Measurements from ENCODE around the gene SUSD6.

The SUSD6 gene

GRCh38 chr14:69719501-69719951 is 108.1 kb downstream of the SUSD6 start:
- H2BK5ac ChIP-seq (ENCODE audit: low read length): no peak overlapping the region
- H2BK12ac ChIP-seq (ENCODE audit: low read length): no peak overlapping the region
- H2BK120ac ChIP-seq (ENCODE audit: low read depth, low read length): no peak overlapping the region
- H4K8ac ChIP-seq (ENCODE audit: low read depth, low read length): no peak overlapping the region
- peak overlapping the region; percentile 18 for H2BK15ac ChIP-seq (ENCODE audit: low read length)
- no peak overlapping the region for H3K4ac ChIP-seq (ENCODE audit: low read length)
- H3K4me2 ChIP-seq (ENCODE audit: insufficient read depth, low read length, poor library complexity, severe bottlenecking): no peak overlapping the region
- no peaks in the 10 kb centered on the region for H3K27me3 ChIP-seq (ENCODE audit: control insufficient read depth in 3 of 3, insufficient read depth in 3 of 3, low read depth in 1 of 3, low read length in 3 of 3)
- H3K14ac ChIP-seq (ENCODE audit: low read length): no peak overlapping the region
- H3K18ac ChIP-seq (ENCODE audit: low read length): peak overlapping the region; percentile 16
- H3K9ac ChIP-seq (ENCODE audit: low read depth, low read length, poor library complexity): no peak overlapping the region
- H3K4me3 ChIP-seq (ENCODE audit: low read length in 2 of 2): no peak overlapping the region
- H3K23ac ChIP-seq (ENCODE audit: low read depth, low read length, poor library complexity): no peak overlapping the region
- no peaks in the 10 kb centered on the region for H3K36me3 ChIP-seq (replicated peaks in 1 of 2; ENCODE audit: control insufficient read depth in 2 of 2, insufficient read depth in 2 of 2, low read length in 2 of 2)
- H3K79me1 ChIP-seq (ENCODE audit: low read depth, low read length): no peaks in the 10 kb centered on the region
- WGBS, 2 donors (ENCODE audit: extremely low coverage in 2 of 2, insufficient read length in 2 of 2, insufficient replicate concordance in 1 of 2): no CpG with 5 or more reads among the region's 7 CpGs
- no peak overlapping the region for H3K27ac ChIP-seq (replicated peaks; ENCODE audit: low read length)
- peak overlapping the region; percentile 59 for H2AFZ ChIP-seq (ENCODE audit: low read length)
- H2AK5ac ChIP-seq (ENCODE audit: low read depth, low read length): no peak overlapping the region
- H3K4me1 ChIP-seq (ENCODE audit: control insufficient read depth in 2 of 2, insufficient read depth in 1 of 2, low read depth in 1 of 2, low read length in 2 of 2): peaks cover 11 to 18% of the 10 kb centered on the region in 2 donors
- no peak for DNase-seq (ENCODE audit: low spot score)
- no peaks in the 10 kb centered on the region for H3K9me3 ChIP-seq (replicated peaks in 1 of 2; ENCODE audit: control insufficient read depth in 2 of 2, insufficient read depth in 1 of 2, low read depth in 1 of 2, low read length in 2 of 2)
- no peak overlapping the region for H4K91ac ChIP-seq (ENCODE audit: low read depth, low read length, poor library complexity)

- Histone ChIP-seq H3K36me3 (replicated peaks in 1 of 2; ENCODE audit: control insufficient read depth in 2 of 2, insufficient read depth in 2 of 2, low read length in 2 of 2) (no peaks in the 10 kb centered on the region), H3K9ac (ENCODE audit: low read depth, low read length, poor library complexity) (no peak overlapping the region), H2BK5ac (ENCODE audit: low read length) (no peak overlapping the region), H3K4me3 (ENCODE audit: low read length in 2 of 2) (no peak overlapping the region), H2BK120ac (ENCODE audit: low read depth, low read length) (no peak overlapping the region), H3K23ac (ENCODE audit: low read depth, low read length, poor library complexity) (no peak overlapping the region), H4K8ac (ENCODE audit: low read depth, low read length) (no peak overlapping the region), H4K91ac (ENCODE audit: low read depth, low read length, poor library complexity) (no peak overlapping the region), H3K9me3 (replicated peaks in 1 of 2; ENCODE audit: control insufficient read depth in 2 of 2, insufficient read depth in 1 of 2, low read depth in 1 of 2, low read length in 2 of 2) (no peaks in the 10 kb centered on the region), H3K4me2 (ENCODE audit: insufficient read depth, low read length, poor library complexity, severe bottlenecking) (no peak overlapping the region), H2AK5ac (ENCODE audit: low read depth, low read length) (no peak overlapping the region), H3K27ac (replicated peaks; ENCODE audit: low read length) (no peak overlapping the region), H2AFZ (ENCODE audit: low read length) (peak overlapping the region; percentile 27), H2BK15ac (ENCODE audit: low read length) (no peak overlapping the region), H3K14ac (ENCODE audit: low read length) (no peak overlapping the region), H3K79me1 (ENCODE audit: low read depth, low read length) (no peaks in the 10 kb centered on the region), H2BK12ac (ENCODE audit: low read length) (no peak overlapping the region), H3K4ac (ENCODE audit: low read length) (no peak overlapping the region), H3K18ac (ENCODE audit: low read length) (no peak overlapping the region), H3K27me3 (ENCODE audit: control insufficient read depth in 3 of 3, insufficient read depth in 3 of 3, low read depth in 1 of 3, low read length in 3 of 3) (no peaks in the 10 kb centered on the region), H3K4me1 (ENCODE audit: control insufficient read depth in 2 of 2, insufficient read depth in 1 of 2, low read depth in 1 of 2, low read length in 2 of 2) (peaks cover 9 to 16% of the 10 kb centered on the region in 2 donors)
- no CpG with 5 or more reads among the region's 4 CpGs for WGBS, 2 donors (ENCODE audit: extremely low coverage in 2 of 2, insufficient read length in 2 of 2, insufficient replicate concordance in 1 of 2)
- no peak for DNase-seq (ENCODE audit: low spot score)
Observed at GRCh38 chr14:69720912-69721311, 109.5 kb downstream of the SUSD6 start.

- peak overlapping the region; percentile 99 for H2BK12ac ChIP-seq (ENCODE audit: low read length)
- no peaks in the 10 kb centered on the region for H3K79me1 ChIP-seq (ENCODE audit: low read depth, low read length)
- no peaks in the 10 kb centered on the region for H3K27me3 ChIP-seq (ENCODE audit: control insufficient read depth in 3 of 3, insufficient read depth in 3 of 3, low read depth in 1 of 3, low read length in 3 of 3)
- H2AK5ac ChIP-seq (ENCODE audit: low read depth, low read length): no peak overlapping the region
- H3K36me3 ChIP-seq (replicated peaks in 1 of 2; ENCODE audit: control insufficient read depth in 2 of 2, insufficient read depth in 2 of 2, low read length in 2 of 2): no peaks in the 10 kb centered on the region
- no peak overlapping the region for H3K4ac ChIP-seq (ENCODE audit: low read length)
- H3K18ac ChIP-seq (ENCODE audit: low read length): peak overlapping the region; percentile 96
- no peak overlapping the region for H3K23ac ChIP-seq (ENCODE audit: low read depth, low read length, poor library complexity)
- no peak overlapping the region for H2BK5ac ChIP-seq (ENCODE audit: low read length)
- H4K8ac ChIP-seq (ENCODE audit: low read depth, low read length): peak overlapping the region; percentile 56
- peak; percentile 76 for DNase-seq (ENCODE audit: low spot score)
- H3K9ac ChIP-seq (ENCODE audit: low read depth, low read length, poor library complexity): no peak overlapping the region
- H2BK120ac ChIP-seq (ENCODE audit: low read depth, low read length): no peak overlapping the region
- H3K4me2 ChIP-seq (ENCODE audit: insufficient read depth, low read length, poor library complexity, severe bottlenecking): peak overlapping the region; percentile 49
- no peaks in the 10 kb centered on the region for H3K9me3 ChIP-seq (replicated peaks in 1 of 2; ENCODE audit: control insufficient read depth in 2 of 2, insufficient read depth in 1 of 2, low read depth in 1 of 2, low read length in 2 of 2)
- WGBS, 2 donors (ENCODE audit: extremely low coverage in 2 of 2, insufficient read length in 2 of 2, insufficient replicate concordance in 1 of 2): no CpG with 5 or more reads among the region's 51 CpGs
- H2BK15ac ChIP-seq (ENCODE audit: low read length): peak overlapping the region; percentile 91
- H4K91ac ChIP-seq (ENCODE audit: low read depth, low read length, poor library complexity): no peak overlapping the region
- H3K14ac ChIP-seq (ENCODE audit: low read length): no peak overlapping the region
- H3K4me3 ChIP-seq (ENCODE audit: low read length in 2 of 2): peak overlapping the region in 1 of 2 donors; percentile 37
- H2AFZ ChIP-seq (ENCODE audit: low read length): peak overlapping the region; percentile 89
- no peak overlapping the region for H3K27ac ChIP-seq (replicated peaks; ENCODE audit: low read length)
- H3K4me1 ChIP-seq (ENCODE audit: control insufficient read depth in 2 of 2, insufficient read depth in 1 of 2, low read depth in 1 of 2, low read length in 2 of 2): peaks cover 0 to 1% of the 10 kb centered on the region in 2 donors
Observed at GRCh38 chr14:69726761-69727511, 115.5 kb downstream of the SUSD6 start.

- Histone ChIP-seq H3K14ac (ENCODE audit: low read length) (no peak overlapping the region), H2BK12ac (ENCODE audit: low read length) (no peak overlapping the region), H3K9ac (ENCODE audit: low read depth, low read length, poor library complexity) (no peak overlapping the region), H2BK15ac (ENCODE audit: low read length) (peak overlapping the region; percentile 2), H4K8ac (ENCODE audit: low read depth, low read length) (no peak overlapping the region), H3K9me3 (replicated peaks in 1 of 2; ENCODE audit: control insufficient read depth in 2 of 2, insufficient read depth in 1 of 2, low read depth in 1 of 2, low read length in 2 of 2) (no peaks in the 10 kb centered on the region), H2BK120ac (ENCODE audit: low read depth, low read length) (no peak overlapping the region), H3K4ac (ENCODE audit: low read length) (no peak overlapping the region), H2AFZ (ENCODE audit: low read length) (peak overlapping the region; percentile 89), H2BK5ac (ENCODE audit: low read length) (no peak overlapping the region), H3K27me3 (ENCODE audit: control insufficient read depth in 3 of 3, insufficient read depth in 3 of 3, low read depth in 1 of 3, low read length in 3 of 3) (no peaks in the 10 kb centered on the region), H4K91ac (ENCODE audit: low read depth, low read length, poor library complexity) (no peak overlapping the region), H3K27ac (replicated peaks; ENCODE audit: low read length) (no peak overlapping the region), H3K18ac (ENCODE audit: low read length) (no peak overlapping the region), H2AK5ac (ENCODE audit: low read depth, low read length) (no peak overlapping the region), H3K4me3 (ENCODE audit: low read length in 2 of 2) (no peak overlapping the region), H3K4me1 (ENCODE audit: control insufficient read depth in 2 of 2, insufficient read depth in 1 of 2, low read depth in 1 of 2, low read length in 2 of 2) (peaks cover 0 to 1% of the 10 kb centered on the region in 2 donors), H3K4me2 (ENCODE audit: insufficient read depth, low read length, poor library complexity, severe bottlenecking) (no peak overlapping the region), H3K36me3 (replicated peaks in 1 of 2; ENCODE audit: control insufficient read depth in 2 of 2, insufficient read depth in 2 of 2, low read length in 2 of 2) (no peaks in the 10 kb centered on the region), H3K23ac (ENCODE audit: low read depth, low read length, poor library complexity) (no peak overlapping the region), H3K79me1 (ENCODE audit: low read depth, low read length) (peaks cover 1% of the 10 kb centered on the region)
- DNase-seq (ENCODE audit: low spot score): no peak
- no CpG with 5 or more reads among the region's 4 CpGs for WGBS, 2 donors (ENCODE audit: extremely low coverage in 2 of 2, insufficient read length in 2 of 2, insufficient replicate concordance in 1 of 2)
Observed at GRCh38 chr14:69727860-69728259, 116.5 kb downstream of the SUSD6 start.
